GM23338 (cell line): ENCODE measurements around the gene ASCL2. TPM values are rescaled to one million over a fixed set of nuclear protein-coding genes. Genes with fewer than 3 reads are reported as not detected.

Experiments used
- ATAC-seq: fragments of 200-7000 bp; cut with Tn5 transposase; 3 replicates; pipeline ENCODE4 v1.9.1; 2020
- DNase-seq: peaks from one replicate; pipeline ENCODE4 v3.0.0-alpha.2; 2015; ENCODE audit warnings: low spot score
- H2AFZ ChIP-seq: fragments of 200-600 bp; sonication (generic); 2 replicates; pipeline ENCODE4 v1.8.0; 2016; ENCODE audit warnings: antibody characterized with exemption, mild to moderate bottlenecking, moderate library complexity
- H3F3A ChIP-seq: fragments of 200-600 bp; sonication (generic); replicated peaks from 2 replicates; pipeline ENCODE4 v1.8.0; 2017; ENCODE audit warnings: antibody characterized with exemption, mixed run types, low read depth
- H3K27ac ChIP-seq: fragments of 200-600 bp; sonication (generic); 2 replicates; pipeline ENCODE4 v1.6.1; 2016; ENCODE audit warnings: low read depth
- H3K27me3 ChIP-seq: fragments of 200-600 bp; sonication (generic); 2 replicates; pipeline ENCODE4 v1.8.0; 2016; ENCODE audit warnings: mild to moderate bottlenecking, mixed run types, moderate library complexity; ENCODE audit not compliant: insufficient read depth
- H3K36me3 ChIP-seq: fragments of 200-600 bp; sonication (generic); 2 replicates; pipeline ENCODE4 v1.8.0; 2016; ENCODE audit warnings: mild to moderate bottlenecking; ENCODE audit not compliant: insufficient read depth
- H3K4me1 ChIP-seq: fragments of 200-600 bp; sonication (generic); 2 replicates; pipeline ENCODE4 v1.8.0; 2016; ENCODE audit warnings: mild to moderate bottlenecking, moderate library complexity; ENCODE audit not compliant: insufficient read depth
- H3K4me2 ChIP-seq: fragments of 200-600 bp; sonication (generic); 2 replicates; pipeline ENCODE4 v1.7.1; 2017; ENCODE audit warnings: mixed run types
- H3K4me3 ChIP-seq: fragments of 200-600 bp; sonication (generic); 2 replicates; pipeline ENCODE4 v1.6.1; 2016; ENCODE audit warnings: mixed run types
- H3K79me2 ChIP-seq: fragments of 200-600 bp; sonication (generic); replicated peaks from 2 replicates; pipeline ENCODE4 v1.8.0; 2017; ENCODE audit warnings: mild to moderate bottlenecking; ENCODE audit not compliant: insufficient read depth
- H3K9me2 ChIP-seq: fragments of 200-600 bp; sonication (generic); 2 replicates; pipeline ENCODE4 v1.8.0; 2017; ENCODE audit not compliant: insufficient read depth
- H4K20me1 ChIP-seq: fragments of 200-600 bp; sonication (generic); replicated peaks from 2 replicates; pipeline ENCODE4 v1.8.0; 2017; ENCODE audit warnings: mild to moderate bottlenecking; ENCODE audit not compliant: insufficient read depth
- H3K27ac Mint-ChIP-seq: 2 replicates; pipeline ENCODE4 v1.8.0; 2020; ENCODE audit warnings: inconsistent platforms, mild to moderate bottlenecking, moderate library complexity, mixed read lengths
- H3K27me3 Mint-ChIP-seq: 3 replicates; pipeline ENCODE4 v1.8.0; 2022; ENCODE audit warnings: low read depth, mild to moderate bottlenecking, moderate library complexity, mixed read lengths, inconsistent platforms; ENCODE audit not compliant: insufficient read depth, poor library complexity
- H3K36me3 Mint-ChIP-seq: 3 replicates; pipeline ENCODE4 v1.8.0; 2021; ENCODE audit warnings: low read depth, mild to moderate bottlenecking, inconsistent platforms, moderate library complexity, mixed read lengths
- H3K4me1 Mint-ChIP-seq: 3 replicates; pipeline ENCODE4 v1.8.0; 2020; ENCODE audit warnings: mild to moderate bottlenecking, inconsistent platforms, mixed read lengths
- H3K4me3 Mint-ChIP-seq: 3 replicates; pipeline ENCODE4 v1.8.0; 2021; ENCODE audit warnings: moderate library complexity, mild to moderate bottlenecking, inconsistent platforms, mixed read lengths
- H3K9me3 Mint-ChIP-seq: 3 replicates; pipeline ENCODE4 v1.8.0; 2020; ENCODE audit warnings: moderate library complexity, mild to moderate bottlenecking, inconsistent platforms, mixed read lengths
- CREB1 ChIP-seq: fragments of 250-450 bp; sonication (Bioruptor Pico); IDR thresholded peaks from 2 replicates; pipeline ENCODE4 v1.5.0; 2020; ENCODE audit warnings: low read depth, mild to moderate bottlenecking, moderate library complexity
- EZH2 ChIP-seq: fragments of 200-600 bp; sonication (generic); IDR thresholded peaks from one replicate; pipeline ENCODE4 v1.8.0; 2017; ENCODE audit warnings: antibody characterized with exemption, mild to moderate bottlenecking, low read depth; ENCODE audit not compliant: unreplicated experiment
- EZH2phosphoT487 ChIP-seq: fragments of 200-600 bp; sonication (generic); IDR thresholded peaks from one replicate; pipeline ENCODE4 v1.8.1; 2018; ENCODE audit warnings: antibody characterized with exemption; ENCODE audit not compliant: unreplicated experiment
- JUNB ChIP-seq: IDR thresholded peaks from one replicate; pipeline ENCODE4 v1.6.1; 2016; ENCODE audit warnings: antibody characterized with exemption; ENCODE audit not compliant: unreplicated experiment
- NANOG ChIP-seq: IDR thresholded peaks from 2 replicates; pipeline ENCODE4 v1.6.1; 2016; ENCODE audit warnings: antibody characterized with exemption, borderline replicate concordance
- POLR2AphosphoS5 ChIP-seq: IDR thresholded peaks from 2 replicates; pipeline ENCODE4 v1.6.1; 2016; ENCODE audit warnings: antibody characterized with exemption, low read depth
- REST ChIP-seq: IDR thresholded peaks from one replicate; pipeline ENCODE4 v1.6.1; 2018; ENCODE audit warnings: antibody characterized with exemption; ENCODE audit not compliant: unreplicated experiment
- ZNF114 ChIP-seq: fragments of 250-450 bp; sonication (Bioruptor Pico); IDR thresholded peaks from 2 replicates; pipeline ENCODE4 v1.5.0; 2020; ENCODE audit warnings: mild to moderate bottlenecking, moderate library complexity
- ZNF462 ChIP-seq: fragments of 250-450 bp; sonication (Bioruptor Pico); IDR thresholded peaks from 2 replicates; pipeline ENCODE4 v1.5.0; 2020; ENCODE audit warnings: mild to moderate bottlenecking, moderate library complexity
- polyA plus RNA-seq: library from polyadenylated mRNA; unstranded; fragments of >200 nt; fragmentation: Nextera tagmentation; extraction: Ambion mirVana; gene quantifications from 2 replicates; pipeline ENCODE4 v1.2.1, GENCODE V29; 2016
- total RNA-seq: library from RNA; depleted of rRNA; stranded (reverse); fragments of >200 nt; shearing (Covaris generic); gene quantifications from 2 replicates; pipeline ENCODE4 v1.2.3, GENCODE V29; 2014
- TF ChIP-seq, protein P1 (sequence below), 2 experiments: fragments of 200-600 bp in 1 of 2; sonication (generic) in 1 of 2; conservative IDR thresholded peaks; 2 replicates each; pipeline versions ENCODE4 v1.5.1 to v1.6.1; 2016 to 2017; ENCODE audit warnings: antibody characterized with exemption in 2 of 2, low read depth in 2 of 2, mild to moderate bottlenecking in 2 of 2, moderate library complexity in 1 of 2

Gene ASCL2
- total and polyA plus RNA-seq, 2 experiments from 2014 or later: 0.57 to 1.6 TPM

DNA sequence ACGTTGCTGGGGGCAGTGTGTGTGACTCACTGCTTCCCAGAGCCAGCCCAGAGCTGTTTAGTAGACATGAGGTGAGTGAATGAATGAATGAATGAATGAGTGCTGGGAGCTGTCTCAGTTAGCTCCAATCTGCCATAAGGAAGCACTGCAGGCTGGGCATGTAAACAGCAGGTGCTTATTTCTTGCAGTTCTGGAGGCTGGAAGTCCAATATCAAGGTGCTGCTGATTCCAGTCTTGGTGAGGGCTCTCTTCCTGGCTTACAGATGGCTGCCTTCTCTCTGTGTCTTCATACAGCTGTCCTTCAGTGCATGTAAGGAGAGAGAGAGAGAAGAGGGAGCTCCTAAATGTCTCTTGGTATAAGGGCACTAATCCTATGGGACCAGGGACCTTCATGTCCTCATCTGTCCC, 27.2 kb upstream of the ASCL2 start:
- no peaks in the 10 kb centered on the region for H3K4me1 Mint-ChIP-seq
- no peak overlapping the region for H3K27ac Mint-ChIP-seq
- TF ChIP-seq NANOG (no peak), EZH2phosphoT487 (no peak), EZH2 (no peak), ZNF462 (no peak), CREB1 (no peak)
- no peaks in the 10 kb centered on the region for H3K9me3 Mint-ChIP-seq
- H3K9me2 ChIP-seq: no peaks in the 10 kb centered on the region
- H3K27me3 Mint-ChIP-seq: peaks cover 10% of the 10 kb centered on the region
- H3K27ac ChIP-seq: no peak overlapping the region
- no peaks in the 10 kb centered on the region for H3K36me3 Mint-ChIP-seq
- no peak overlapping the region for H3K4me3 Mint-ChIP-seq
- no peak overlapping the region for H3K4me3 ChIP-seq
- no peak for ATAC-seq
- DNase-seq: no peak
- H3K79me2 ChIP-seq: no peaks in the 10 kb centered on the region
- H3K4me2 ChIP-seq: no peak overlapping the region
- H3K4me1 ChIP-seq: no peaks in the 10 kb centered on the region
- no peaks in the 10 kb centered on the region for H4K20me1 ChIP-seq
- no peaks in the 10 kb centered on the region for H3K27me3 ChIP-seq
- no peaks in the 10 kb centered on the region for H3K36me3 ChIP-seq
- H3F3A ChIP-seq: no peaks in the 10 kb centered on the region
- H2AFZ ChIP-seq: no peak overlapping the region

DNA sequence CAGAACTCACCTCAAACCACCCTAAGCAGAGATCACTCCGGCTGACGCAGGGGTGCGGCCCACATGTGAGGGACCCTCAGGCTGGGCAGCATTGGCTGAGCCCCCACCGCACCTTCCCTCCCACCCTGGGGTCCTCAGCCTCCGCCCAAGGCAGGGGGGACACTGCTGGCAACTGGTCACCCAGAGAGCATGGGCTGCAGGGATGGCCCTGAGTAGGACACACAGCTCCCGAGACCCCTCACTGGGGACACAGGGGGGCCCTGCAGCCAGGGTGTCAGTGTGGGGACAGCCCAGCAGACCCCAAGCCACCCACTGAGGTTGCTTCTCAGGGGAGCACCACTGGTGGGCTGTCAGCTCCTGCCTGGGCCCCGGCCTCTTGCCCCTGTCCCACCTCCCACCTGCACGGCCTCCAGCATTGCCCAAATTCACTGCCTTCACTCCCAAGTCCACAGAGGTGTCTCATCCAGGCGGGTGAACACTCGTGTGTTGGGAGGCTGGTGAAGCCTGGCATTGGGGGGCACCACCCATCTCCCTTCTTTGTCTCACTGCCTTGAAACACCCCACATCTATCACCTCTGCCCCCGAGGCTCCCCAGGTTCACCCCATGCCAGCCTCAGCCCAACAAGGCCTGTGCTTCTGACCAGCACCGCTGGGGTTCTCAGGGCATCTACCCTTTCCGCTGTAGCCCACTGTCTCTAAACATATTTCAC, 26.7 kb upstream of the ASCL2 start:
- Histone ChIP-seq H4K20me1 (no peaks in the 10 kb centered on the region), H3K4me2 (no peak overlapping the region), H3K4me1 (no peaks in the 10 kb centered on the region), H2AFZ (no peak overlapping the region), H3F3A (no peaks in the 10 kb centered on the region), H3K27me3 (no peaks in the 10 kb centered on the region), H3K9me2 (no peaks in the 10 kb centered on the region), H3K79me2 (no peaks in the 10 kb centered on the region), H3K27ac (no peak overlapping the region), H3K36me3 (no peaks in the 10 kb centered on the region), H3K4me3 (no peak overlapping the region)
- Mint-ChIP-seq H3K27me3 (peaks cover 10% of the 10 kb centered on the region), H3K4me1 (no peaks in the 10 kb centered on the region), H3K4me3 (no peak overlapping the region), H3K36me3 (no peaks in the 10 kb centered on the region), H3K27ac (no peak overlapping the region), H3K9me3 (no peaks in the 10 kb centered on the region)
- no peak for DNase-seq
- ATAC-seq: no peak
- TF ChIP-seq EZH2phosphoT487: no peak
- TF ChIP-seq CREB1: no peak
- no peak for TF ChIP-seq POLR2AphosphoS5
- TF ChIP-seq ZNF114 (CRISPR knock-in tag): no peak
- TF ChIP-seq REST: no peak
- TF ChIP-seq, protein P1, sequence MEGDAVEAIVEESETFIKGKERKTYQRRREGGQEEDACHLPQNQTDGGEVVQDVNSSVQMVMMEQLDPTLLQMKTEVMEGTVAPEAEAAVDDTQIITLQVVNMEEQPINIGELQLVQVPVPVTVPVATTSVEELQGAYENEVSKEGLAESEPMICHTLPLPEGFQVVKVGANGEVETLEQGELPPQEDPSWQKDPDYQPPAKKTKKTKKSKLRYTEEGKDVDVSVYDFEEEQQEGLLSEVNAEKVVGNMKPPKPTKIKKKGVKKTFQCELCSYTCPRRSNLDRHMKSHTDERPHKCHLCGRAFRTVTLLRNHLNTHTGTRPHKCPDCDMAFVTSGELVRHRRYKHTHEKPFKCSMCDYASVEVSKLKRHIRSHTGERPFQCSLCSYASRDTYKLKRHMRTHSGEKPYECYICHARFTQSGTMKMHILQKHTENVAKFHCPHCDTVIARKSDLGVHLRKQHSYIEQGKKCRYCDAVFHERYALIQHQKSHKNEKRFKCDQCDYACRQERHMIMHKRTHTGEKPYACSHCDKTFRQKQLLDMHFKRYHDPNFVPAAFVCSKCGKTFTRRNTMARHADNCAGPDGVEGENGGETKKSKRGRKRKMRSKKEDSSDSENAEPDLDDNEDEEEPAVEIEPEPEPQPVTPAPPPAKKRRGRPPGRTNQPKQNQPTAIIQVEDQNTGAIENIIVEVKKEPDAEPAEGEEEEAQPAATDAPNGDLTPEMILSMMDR (conservative IDR thresholded peaks at IDR 0.05; ENCODE audit: low read depth in 2 of 2): no peak
- TF ChIP-seq JUNB: no peak
